HEK293T (cell line): Measurements from ENCODE around the gene FAM98B.

Experiments
- BHLHE40 ChIP-seq: fragments of 450-650 bp; IDR thresholded peaks from 2 replicates; pipeline ENCODE4 v1.6.1; 2016; ENCODE audit warnings: mild to moderate bottlenecking, moderate library complexity, borderline replicate concordance
- ELF4 ChIP-seq: fragments of 450-650 bp; IDR thresholded peaks from 2 replicates; pipeline ENCODE4 v1.6.1; 2017; ENCODE audit warnings: antibody characterized with exemption
- FOXA1 ChIP-seq: fragments of 450-650 bp; IDR thresholded peaks from 2 replicates; pipeline ENCODE4 v1.6.1; 2016; ENCODE audit warnings: mild to moderate bottlenecking
- FOXM1 ChIP-seq: fragments of 450-650 bp; IDR thresholded peaks from 2 replicates; pipeline ENCODE4 v1.6.1; 2017; ENCODE audit warnings: mild to moderate bottlenecking, borderline replicate concordance
- HDGF ChIP-seq: fragments of 450-650 bp; IDR thresholded peaks from 2 replicates; pipeline ENCODE4 v1.6.1; 2017; ENCODE audit warnings: antibody characterized with exemption, borderline replicate concordance
- SP1 ChIP-seq: fragments of 450-650 bp; IDR thresholded peaks from 2 replicates; pipeline ENCODE4 v1.6.1; 2017
- SUZ12 ChIP-seq: fragments of 450-650 bp; IDR thresholded peaks from 2 replicates; pipeline ENCODE4 v1.6.1; 2016; ENCODE audit warnings: mild to moderate bottlenecking

DNA sequence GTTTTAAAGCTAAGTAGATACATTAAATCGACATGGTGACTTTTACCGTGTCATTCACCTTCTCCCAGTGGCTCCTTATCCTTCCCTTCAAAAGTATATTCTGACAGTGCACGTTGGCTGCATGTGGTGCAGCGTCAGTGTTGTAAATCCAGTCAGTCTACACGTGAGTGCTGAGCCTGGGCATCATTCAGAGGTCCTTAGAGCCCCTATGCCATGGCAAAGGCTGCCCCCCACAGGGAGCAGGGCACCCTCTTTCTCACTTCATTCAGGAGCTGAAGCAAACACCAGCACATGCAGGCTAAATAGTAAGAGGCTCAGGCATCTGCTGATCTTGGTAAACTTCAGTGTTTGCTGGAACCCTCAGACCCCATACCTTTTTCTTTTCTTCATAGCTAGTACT is 67.4 kb downstream of the FAM98B start:
- TF ChIP-seq SUZ12 (no peak), FOXA1 (no peak), BHLHE40 (no peak), FOXM1 (no peak), ELF4 (no peak), HDGF (no peak), SP1 (no peak)
